ENCODE data around the gene SPOCK1. TPM values are rescaled to one million over a fixed set of nuclear protein-coding genes. Genes with fewer than 3 reads are reported as not detected.

The SPOCK1 gene
- total and polyA plus RNA-seq, 2 experiments from 2014 or later = 8.2 to 10.5 TPM

DNA sequence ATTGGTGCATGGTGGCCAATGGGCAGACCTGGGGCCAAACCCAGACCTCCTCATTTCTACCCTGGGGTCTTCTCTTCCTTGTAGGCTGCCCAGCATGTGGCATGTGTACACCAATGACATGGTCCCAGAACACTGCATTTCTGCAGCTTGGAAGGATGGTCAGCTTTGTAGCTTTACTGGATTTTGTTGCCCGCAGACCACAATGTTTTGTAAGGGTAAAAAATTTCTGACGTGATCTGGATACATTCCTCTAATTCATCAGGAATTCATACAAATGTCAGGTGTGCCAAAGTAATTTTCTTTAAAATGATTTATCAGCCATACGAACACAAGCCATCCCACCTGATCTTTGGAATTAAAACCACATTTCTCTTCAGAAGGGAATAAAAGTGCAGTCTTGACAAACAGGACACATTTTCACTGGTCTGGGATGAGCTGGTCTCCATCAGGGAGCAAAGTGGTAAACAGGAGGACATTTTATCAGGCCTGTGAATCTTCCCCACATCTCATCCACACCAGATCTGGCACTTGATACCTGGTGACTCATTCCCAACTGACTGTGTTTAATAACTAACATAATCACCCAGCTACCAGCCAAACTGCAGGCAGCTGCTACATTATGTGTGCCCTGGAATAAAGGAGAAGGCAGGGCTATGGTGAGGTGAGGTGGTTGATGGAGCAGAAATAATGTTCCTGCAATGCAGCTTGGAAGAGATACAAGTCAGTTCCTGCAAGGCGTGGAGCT lies 103.9 kb downstream of the SPOCK1 start:
- Histone ChIP-seq H4K20me1 (replicated peaks; ENCODE audit: insufficient read depth) (no peaks in the 10 kb centered on the region), H3K4me2 (no peak overlapping the region), H3K4me3 (no peak overlapping the region), H3K27ac (ENCODE audit: low read depth) (no peak overlapping the region), H3K4me1 (ENCODE audit: insufficient read depth) (no peaks in the 10 kb centered on the region), H3K9me2 (ENCODE audit: insufficient read depth) (no peaks in the 10 kb centered on the region), H3K79me2 (replicated peaks; ENCODE audit: insufficient read depth) (no peaks in the 10 kb centered on the region), H2AFZ (no peak overlapping the region), H3F3A (replicated peaks; ENCODE audit: low read depth) (no peaks in the 10 kb centered on the region), H3K27me3 (ENCODE audit: insufficient read depth) (no peaks in the 10 kb centered on the region), H3K36me3 (ENCODE audit: insufficient read depth) (no peaks in the 10 kb centered on the region)
- no peaks in the 10 kb centered on the region for H3K4me1 Mint-ChIP-seq
- H3K4me3 Mint-ChIP-seq = no peak overlapping the region
- no peak overlapping the region for H3K27ac Mint-ChIP-seq
- ATAC-seq (no peak), DNase-seq (ENCODE audit: low spot score) (no peak)
- H3K27me3 Mint-ChIP-seq (ENCODE audit: insufficient read depth, low read depth, poor library complexity) = peaks cover 4% of the 10 kb centered on the region
- no peak for TF ChIP-seq POLR2AphosphoS5 (IDR thresholded peaks at IDR 0.05; ENCODE audit: low read depth)
- TF ChIP-seq NANOG (IDR thresholded peaks at IDR 0.05; ENCODE audit: borderline replicate concordance) = no peak
- no peak for TF ChIP-seq ETS1 (IDR thresholded peaks at IDR 0.05)
- TF ChIP-seq REST (IDR thresholded peaks at IDR 0.05; ENCODE audit: unreplicated experiment) = no peak
- TF ChIP-seq ZNF331 (CRISPR knock-in tag; IDR thresholded peaks at IDR 0.05; ENCODE audit: low read depth) = no peak
- TF ChIP-seq, protein P1, sequence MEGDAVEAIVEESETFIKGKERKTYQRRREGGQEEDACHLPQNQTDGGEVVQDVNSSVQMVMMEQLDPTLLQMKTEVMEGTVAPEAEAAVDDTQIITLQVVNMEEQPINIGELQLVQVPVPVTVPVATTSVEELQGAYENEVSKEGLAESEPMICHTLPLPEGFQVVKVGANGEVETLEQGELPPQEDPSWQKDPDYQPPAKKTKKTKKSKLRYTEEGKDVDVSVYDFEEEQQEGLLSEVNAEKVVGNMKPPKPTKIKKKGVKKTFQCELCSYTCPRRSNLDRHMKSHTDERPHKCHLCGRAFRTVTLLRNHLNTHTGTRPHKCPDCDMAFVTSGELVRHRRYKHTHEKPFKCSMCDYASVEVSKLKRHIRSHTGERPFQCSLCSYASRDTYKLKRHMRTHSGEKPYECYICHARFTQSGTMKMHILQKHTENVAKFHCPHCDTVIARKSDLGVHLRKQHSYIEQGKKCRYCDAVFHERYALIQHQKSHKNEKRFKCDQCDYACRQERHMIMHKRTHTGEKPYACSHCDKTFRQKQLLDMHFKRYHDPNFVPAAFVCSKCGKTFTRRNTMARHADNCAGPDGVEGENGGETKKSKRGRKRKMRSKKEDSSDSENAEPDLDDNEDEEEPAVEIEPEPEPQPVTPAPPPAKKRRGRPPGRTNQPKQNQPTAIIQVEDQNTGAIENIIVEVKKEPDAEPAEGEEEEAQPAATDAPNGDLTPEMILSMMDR (conservative IDR thresholded peaks at IDR 0.05; ENCODE audit: low read depth in 2 of 2) = no peak
- TF ChIP-seq CREB1 (CRISPR knock-in tag; IDR thresholded peaks at IDR 0.05; ENCODE audit: low read depth) = no peak
- no peak for TF ChIP-seq JUNB (IDR thresholded peaks at IDR 0.05; ENCODE audit: unreplicated experiment)
- no peak for TF ChIP-seq EZH2phosphoT487 (IDR thresholded peaks at IDR 0.05; ENCODE audit: unreplicated experiment)
- TF ChIP-seq ZNF114 (CRISPR knock-in tag; IDR thresholded peaks at IDR 0.05) = no peak
- TF ChIP-seq STAT1 (IDR thresholded peaks at IDR 0.05; ENCODE audit: unreplicated experiment) = no peak
- TF ChIP-seq EZH2 (IDR thresholded peaks at IDR 0.05; ENCODE audit: low read depth, unreplicated experiment) = no peak
- no peak for TF ChIP-seq ZNF462 (CRISPR knock-in tag; IDR thresholded peaks at IDR 0.05)
- H3K9me3 Mint-ChIP-seq = no peaks in the 10 kb centered on the region; the same call in 2 of the 3 replicates
- H3K36me3 Mint-ChIP-seq (ENCODE audit: low read depth) = no peaks in the 10 kb centered on the region; the same call in 2 of the 3 replicates

Data from GM23338 (cell line).